ELR (cell line): ENCODE results near the gene CBLIF.
A peak's percentile ranks its signal among the peaks of the same experiment; 100 is the strongest.
"Not testable (repeated sequence)": the region's sequence is repeated elsewhere in the genome, so short reads cannot be mapped to it uniquely, and the experiment has no call there.

ENCODE experiments used
- DNase-seq: peaks from one replicate; pipeline ENCODE4 v3.0.0-alpha.2; 2015; ENCODE audit warnings: low read depth

Gene CBLIF

DNA sequence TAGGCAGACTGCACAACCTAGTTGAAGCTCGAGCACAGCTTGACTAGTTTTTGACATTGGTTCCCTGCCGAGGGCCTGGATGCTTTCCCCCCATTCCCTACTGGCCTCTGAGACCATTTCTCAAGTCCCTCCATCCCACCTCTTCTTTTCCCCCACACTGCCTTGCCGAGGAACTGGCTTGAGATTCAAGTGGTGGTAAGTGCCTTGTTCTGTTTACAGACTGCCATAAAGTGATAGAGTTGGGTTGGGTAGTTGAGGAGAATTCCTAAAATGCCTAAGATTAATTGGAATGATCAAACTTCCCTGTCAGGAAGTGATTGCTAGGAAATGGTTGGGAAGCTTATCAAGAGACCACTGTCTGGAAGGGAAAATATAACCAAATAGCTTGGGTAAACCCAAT is 50.9 kb downstream of the CBLIF start:
- DNase-seq: no peak

DNA sequence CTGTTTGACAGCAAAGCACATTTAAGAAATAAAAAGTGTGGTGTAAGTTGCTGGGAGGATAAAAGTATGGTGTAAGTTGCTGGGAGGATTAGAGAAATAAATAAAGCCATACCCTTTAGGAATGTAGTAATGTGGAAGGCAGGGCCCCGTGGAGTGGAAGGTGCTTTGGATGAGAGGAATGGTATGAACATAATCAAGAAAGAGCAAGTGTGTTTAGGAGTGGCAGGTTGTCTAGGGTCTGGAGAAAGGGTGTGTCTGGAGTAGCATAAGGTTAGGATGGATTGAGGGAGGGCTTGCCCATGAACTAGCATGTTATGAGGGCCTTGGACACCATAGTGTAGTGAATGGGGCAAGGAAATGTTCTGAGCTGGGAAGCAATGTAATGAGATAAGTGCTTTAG is 52.8 kb downstream of the CBLIF start:
- no peak for DNase-seq

DNA sequence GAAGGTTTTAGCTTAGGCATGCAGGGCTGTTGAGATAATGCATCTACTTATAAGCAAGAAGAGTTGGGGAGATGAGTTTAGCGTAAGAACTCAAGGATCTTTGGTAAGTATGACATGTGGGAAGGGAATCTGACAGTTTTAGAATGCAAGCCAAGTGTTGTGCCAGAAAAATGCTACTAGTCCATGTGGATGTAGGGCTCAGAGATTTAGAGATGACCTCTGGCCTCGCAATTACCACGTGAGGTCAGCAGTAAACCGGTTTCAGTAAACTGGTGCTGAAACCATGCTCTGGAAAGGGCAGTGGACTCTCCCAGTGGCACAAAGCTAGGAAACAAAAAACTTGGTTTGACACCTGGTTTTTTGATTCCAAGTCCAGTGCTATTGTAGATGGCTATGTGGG is 53.7 kb downstream of the CBLIF start:
- DNase-seq: no peak

DNA sequence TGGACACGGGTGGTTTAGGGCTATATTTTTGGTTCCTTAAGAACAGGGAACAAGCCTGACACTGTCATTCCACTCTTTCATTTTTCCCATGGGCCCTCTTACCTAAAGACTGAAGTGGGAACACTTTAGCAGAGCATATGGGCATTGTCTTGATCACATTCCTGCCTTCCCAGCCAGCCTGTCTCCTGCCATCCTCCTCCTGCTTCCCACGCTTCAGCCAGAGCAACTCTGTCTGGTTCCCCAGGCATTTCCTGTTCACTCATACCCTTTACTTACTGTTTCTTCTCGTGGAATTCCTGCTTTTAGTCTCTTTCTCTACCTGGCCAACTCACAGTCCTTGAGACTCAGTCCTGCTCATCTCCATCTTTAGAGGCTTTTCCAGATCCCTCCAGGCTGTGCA is 57.5 kb downstream of the CBLIF start:
- peak; percentile 82 for DNase-seq

DNA sequence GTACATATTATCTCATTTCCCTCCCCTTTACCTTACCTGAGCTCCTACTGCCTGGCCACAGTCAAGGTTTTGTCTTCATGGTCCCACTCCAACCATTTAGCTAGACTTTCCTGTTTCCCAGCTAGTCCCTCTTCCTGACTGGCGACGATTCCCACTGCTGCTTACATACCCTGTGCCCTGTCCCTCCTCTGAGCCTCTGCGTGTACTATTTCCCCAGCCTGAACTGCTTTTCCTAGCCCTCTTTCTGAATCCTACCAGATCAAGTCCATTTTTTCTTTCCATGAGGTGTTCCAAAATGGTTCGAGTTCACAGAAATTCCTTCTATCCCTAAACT is 58.1 kb downstream of the CBLIF start:
- no peak for DNase-seq

DNA sequence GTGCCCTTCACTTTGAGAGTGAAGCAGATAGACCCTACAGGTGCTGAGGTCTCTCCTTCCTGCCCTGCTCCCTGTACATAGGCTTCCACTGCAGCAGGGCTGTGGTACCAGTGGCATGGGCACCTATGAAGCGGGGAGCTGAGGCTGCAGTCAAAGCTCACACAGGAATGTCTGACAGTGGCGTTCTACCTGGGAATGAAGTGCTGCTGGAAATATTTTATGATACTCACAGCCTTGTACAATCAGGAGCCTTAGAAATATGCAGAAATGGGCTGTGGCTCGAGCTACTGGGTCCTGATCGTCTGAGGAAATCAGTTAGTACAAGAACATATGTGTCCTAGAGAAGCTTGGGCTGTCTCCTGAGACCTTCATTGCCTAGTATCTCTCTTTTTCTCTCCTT is 59.5 kb downstream of the CBLIF start:
- no peak for DNase-seq

DNA sequence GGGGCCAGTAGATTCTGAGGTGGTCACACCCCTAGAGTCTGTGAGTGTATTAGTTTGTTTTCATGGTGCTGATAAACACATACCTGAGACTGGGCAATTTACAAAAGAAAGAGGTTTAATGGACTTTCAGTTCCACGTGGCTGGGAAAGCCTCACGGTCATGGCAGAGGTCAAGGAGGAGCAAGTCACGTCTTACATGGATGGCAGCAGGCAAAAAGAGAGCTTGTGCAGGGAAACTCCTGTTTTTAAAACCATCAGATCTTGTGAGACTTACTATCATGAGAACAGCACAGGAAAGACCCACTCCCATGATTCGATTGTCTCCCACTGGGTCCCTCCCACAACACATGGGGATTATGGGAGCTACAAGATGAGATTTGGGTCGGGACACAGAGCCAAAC is 60.9 kb downstream of the CBLIF start:
- not testable (repeated sequence) for DNase-seq

DNA sequence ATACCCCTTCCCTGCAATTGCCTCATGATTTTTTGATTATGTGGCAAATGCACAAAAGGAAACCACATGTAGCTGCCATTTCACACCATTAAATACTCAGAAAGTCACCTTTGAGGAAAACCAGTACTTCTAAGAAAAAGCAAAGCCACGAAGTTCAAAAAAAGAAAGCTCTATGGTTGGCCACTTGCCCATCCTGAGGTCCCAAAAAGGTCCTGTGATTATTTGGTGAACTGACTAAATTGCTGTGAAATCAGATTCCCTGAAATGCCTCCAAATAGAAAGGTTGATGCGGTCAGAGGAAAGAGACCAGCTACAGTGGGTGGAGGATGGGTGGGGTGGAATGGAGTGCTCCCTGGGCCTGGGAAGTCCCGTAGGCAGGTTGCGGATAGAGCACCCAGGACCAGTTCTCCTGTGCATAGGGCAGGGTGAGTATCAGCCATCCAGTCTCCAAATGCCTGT is 61.6 kb downstream of the CBLIF start:
- DNase-seq: no peak

DNA sequence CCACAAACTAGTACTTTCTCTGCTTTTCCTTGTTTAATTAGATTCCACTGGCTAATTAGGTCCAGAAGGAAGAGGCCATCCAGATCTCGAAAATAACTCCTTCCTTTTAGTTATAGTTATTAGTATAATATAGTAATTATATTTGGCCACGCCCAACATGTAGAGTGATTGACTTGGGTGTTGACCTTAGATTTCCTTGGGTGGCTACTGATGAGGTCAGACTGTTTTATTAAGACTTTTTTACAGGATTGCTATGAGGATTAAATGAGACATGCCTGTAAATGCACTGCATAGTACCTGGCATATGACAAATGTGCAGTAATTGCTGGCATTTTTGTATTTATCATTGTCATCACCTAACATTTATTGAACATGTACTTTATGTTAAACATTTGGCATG is 63.2 kb downstream of the CBLIF start:
- no peak for DNase-seq

DNA sequence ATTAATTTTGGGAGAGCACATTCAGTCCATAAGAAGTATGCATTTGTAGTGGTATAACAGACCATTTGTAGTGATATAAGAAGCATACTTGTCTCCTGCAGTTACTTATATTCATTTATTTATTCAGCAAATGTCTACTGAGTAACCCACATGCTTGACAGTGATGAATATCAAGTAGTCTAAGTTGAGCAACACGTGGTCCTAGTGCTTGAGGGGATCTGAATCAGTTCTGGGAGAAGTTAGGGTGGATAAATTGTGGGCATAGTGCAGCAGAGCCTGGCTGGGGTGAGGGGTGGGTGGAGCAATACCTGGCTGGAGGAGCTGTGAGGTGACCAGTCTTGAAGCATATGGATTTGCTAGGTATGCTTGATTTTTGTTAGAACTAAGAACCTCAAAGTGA is 65.8 kb downstream of the CBLIF start:
- no peak for DNase-seq
